ENCODE results near the gene ZDHHC12. TPM values are rescaled to one million over a fixed set of nuclear protein-coding genes. Genes with fewer than 3 reads are reported as not detected.

ZDHHC12 gene
- total and polyA plus RNA-seq, 2 of the 13 experiments (the other 11 are each of a cell fraction or from before 2014, with no cell fraction given) = 25.4 to 28.0 TPM

DNA sequence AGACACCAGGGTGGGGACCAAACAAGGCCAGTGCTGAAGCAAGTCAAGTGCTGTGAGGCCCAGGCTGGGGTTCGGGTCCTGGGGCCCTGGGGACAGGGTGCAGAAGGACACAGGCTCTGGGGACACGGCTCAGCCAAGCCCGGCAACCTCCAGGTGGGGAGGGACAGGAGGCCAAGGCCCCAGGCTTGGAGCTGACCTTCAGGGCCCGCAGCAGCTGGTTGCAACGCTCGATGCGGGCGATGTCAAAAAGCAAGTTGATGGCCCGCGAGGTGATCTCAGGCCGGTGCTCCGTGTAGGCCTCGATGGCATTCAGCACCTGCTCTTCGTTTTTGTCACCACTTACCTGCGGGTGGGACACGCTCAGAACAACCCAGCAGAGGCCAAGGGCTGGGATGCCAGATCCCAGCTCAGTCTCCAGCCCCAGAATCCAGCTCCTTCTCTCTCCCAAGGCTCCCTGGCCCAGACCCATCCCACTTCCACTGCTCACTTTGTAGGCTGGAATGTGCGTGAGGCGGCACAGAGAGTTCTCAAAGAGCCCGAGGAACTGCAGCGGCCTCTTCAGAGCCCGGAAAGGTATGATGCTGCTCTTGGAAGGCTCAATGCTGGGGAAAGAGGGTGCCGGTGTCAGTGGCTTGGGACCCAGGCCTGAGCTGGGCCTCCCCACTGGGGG lies 27.1 kb upstream of the ZDHHC12 start:
- in situ Hi-C loops (cut with HindIII; ENCODE audit: extremely low pct_ligation_motif_present, low pct_unique_long_range_greater_than_20kb) (no loop called here), intact Hi-C loops (cut with micrococcal nuclease; ENCODE audit: unreplicated experiment) (no loop called here)
- no peak overlapping the region for H3K4me3 ChIP-seq (replicated peaks in 1 of 3; ENCODE audit: insufficient read depth in 1 of 3, low read depth in 2 of 3, low read length in 3 of 3)
- 91% methylated on average over 12 of the region's 22 CpGs for WGBS (ENCODE audit: low lambda C conversion rate)
- BruUV-seq (replicated peaks) = no TSS peak
- POLR2A ChIA-PET = interaction anchor here (0.5 kb wide), 1 partner anchor 14 kb away, joined by 3 read pairs; no protein-coding TSS in a partner anchor
- H3K9ac ChIP-seq (ENCODE audit: insufficient read depth, low read depth, low read length) = no peak overlapping the region
- DNase-seq (ENCODE audit: low spot score) (no peak), ATAC-seq (no peak; the same call in 2 of the 3 replicates), FAIRE-seq (no peak)
- H3K4me2 ChIP-seq (ENCODE audit: low read depth, low read length) = no peak overlapping the region
- no peak overlapping the region for H3K27ac ChIP-seq (ENCODE audit: extremely low read length, insufficient read depth, low read length)
- TF ChIP-seq SMAD3 (CRISPR knock-in tag; IDR thresholded peaks at IDR 0.05) = no peak
- TF ChIP-seq ZNF772 (CRISPR knock-in tag; IDR thresholded peaks at IDR 0.05) = no peak
- TF ChIP-seq ZNF337 (CRISPR knock-in tag; IDR thresholded peaks at IDR 0.05; ENCODE audit: borderline replicate concordance, low read depth) = no peak
- no peak for TF ChIP-seq ZNF33B (CRISPR knock-in tag; IDR thresholded peaks at IDR 0.05)
- TF ChIP-seq, protein P1, sequence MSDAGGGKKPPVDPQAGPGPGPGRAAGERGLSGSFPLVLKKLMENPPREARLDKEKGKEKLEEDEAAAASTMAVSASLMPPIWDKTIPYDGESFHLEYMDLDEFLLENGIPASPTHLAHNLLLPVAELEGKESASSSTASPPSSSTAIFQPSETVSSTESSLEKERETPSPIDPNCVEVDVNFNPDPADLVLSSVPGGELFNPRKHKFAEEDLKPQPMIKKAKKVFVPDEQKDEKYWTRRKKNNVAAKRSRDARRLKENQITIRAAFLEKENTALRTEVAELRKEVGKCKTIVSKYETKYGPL (CRISPR knock-in tag; IDR thresholded peaks at IDR 0.05) = no peak
- TF ChIP-seq, protein P2, sequence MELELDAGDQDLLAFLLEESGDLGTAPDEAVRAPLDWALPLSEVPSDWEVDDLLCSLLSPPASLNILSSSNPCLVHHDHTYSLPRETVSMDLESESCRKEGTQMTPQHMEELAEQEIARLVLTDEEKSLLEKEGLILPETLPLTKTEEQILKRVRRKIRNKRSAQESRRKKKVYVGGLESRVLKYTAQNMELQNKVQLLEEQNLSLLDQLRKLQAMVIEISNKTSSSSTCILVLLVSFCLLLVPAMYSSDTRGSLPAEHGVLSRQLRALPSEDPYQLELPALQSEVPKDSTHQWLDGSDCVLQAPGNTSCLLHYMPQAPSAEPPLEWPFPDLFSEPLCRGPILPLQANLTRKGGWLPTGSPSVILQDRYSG (CRISPR knock-in tag; IDR thresholded peaks at IDR 0.05) = no peak
- TF ChIP-seq, protein P3, sequence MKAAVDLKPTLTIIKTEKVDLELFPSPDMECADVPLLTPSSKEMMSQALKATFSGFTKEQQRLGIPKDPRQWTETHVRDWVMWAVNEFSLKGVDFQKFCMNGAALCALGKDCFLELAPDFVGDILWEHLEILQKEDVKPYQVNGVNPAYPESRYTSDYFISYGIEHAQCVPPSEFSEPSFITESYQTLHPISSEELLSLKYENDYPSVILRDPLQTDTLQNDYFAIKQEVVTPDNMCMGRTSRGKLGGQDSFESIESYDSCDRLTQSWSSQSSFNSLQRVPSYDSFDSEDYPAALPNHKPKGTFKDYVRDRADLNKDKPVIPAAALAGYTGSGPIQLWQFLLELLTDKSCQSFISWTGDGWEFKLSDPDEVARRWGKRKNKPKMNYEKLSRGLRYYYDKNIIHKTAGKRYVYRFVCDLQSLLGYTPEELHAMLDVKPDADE (CRISPR knock-in tag; IDR thresholded peaks at IDR 0.05) = no peak
- no peak for TF ChIP-seq EP300 (IDR thresholded peaks at IDR 0.05; ENCODE audit: low read depth in 2 of 2, low read length in 2 of 2)
- no peak for TF ChIP-seq EP300 (CRISPR knock-in tag; IDR thresholded peaks at IDR 0.05; ENCODE audit: borderline replicate concordance)
- TF ChIP-seq FIP1L1 (IDR thresholded peaks at IDR 0.05; ENCODE audit: borderline replicate concordance, insufficient read depth, low read depth, low read length) = no peak
- no peak for TF ChIP-seq ZNF333 (CRISPR knock-in tag; IDR thresholded peaks at IDR 0.05; ENCODE audit: borderline replicate concordance)
- TF ChIP-seq FOXP1 (IDR thresholded peaks at IDR 0.05) = no peak
- no peak for TF ChIP-seq FOXP1 (CRISPR knock-in tag; IDR thresholded peaks at IDR 0.05)
- no peak for TF ChIP-seq NCOA1 (CRISPR knock-in tag; IDR thresholded peaks at IDR 0.05)
- TF ChIP-seq HHEX (CRISPR knock-in tag; IDR thresholded peaks at IDR 0.05) = no peak
- no peak for TF ChIP-seq PCBP2 (optimal IDR thresholded peaks at IDR 0.05; ENCODE audit: low read depth, low read length, poor library complexity, severe bottlenecking)
- TF ChIP-seq ZNF788 (CRISPR knock-in tag; IDR thresholded peaks at IDR 0.05; ENCODE audit: borderline replicate concordance) = no peak
- TF ChIP-seq, protein P4, sequence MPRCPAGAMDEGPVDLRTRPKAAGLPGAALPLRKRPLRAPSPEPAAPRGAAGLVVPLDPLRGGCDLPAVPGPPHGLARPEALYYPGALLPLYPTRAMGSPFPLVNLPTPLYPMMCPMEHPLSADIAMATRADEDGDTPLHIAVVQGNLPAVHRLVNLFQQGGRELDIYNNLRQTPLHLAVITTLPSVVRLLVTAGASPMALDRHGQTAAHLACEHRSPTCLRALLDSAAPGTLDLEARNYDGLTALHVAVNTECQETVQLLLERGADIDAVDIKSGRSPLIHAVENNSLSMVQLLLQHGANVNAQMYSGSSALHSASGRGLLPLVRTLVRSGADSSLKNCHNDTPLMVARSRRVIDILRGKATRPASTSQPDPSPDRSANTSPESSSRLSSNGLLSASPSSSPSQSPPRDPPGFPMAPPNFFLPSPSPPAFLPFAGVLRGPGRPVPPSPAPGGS (CRISPR knock-in tag; IDR thresholded peaks at IDR 0.05) = no peak
- TF ChIP-seq EZH2 (conservative IDR thresholded peaks at IDR 0.05; ENCODE audit: low read depth, low read length) = no peak
- no peak for TF ChIP-seq CBX5 (CRISPR knock-in tag; IDR thresholded peaks at IDR 0.05; ENCODE audit: borderline replicate concordance)
- TF ChIP-seq BCL6 (CRISPR knock-in tag; IDR thresholded peaks at IDR 0.05) = no peak
- TF ChIP-seq ZNF850 (CRISPR knock-in tag; conservative IDR thresholded peaks at IDR 0.05) = no peak
- H2AFZ ChIP-seq (ENCODE audit: low read length) = no peak overlapping the region
- H3K79me2 ChIP-seq (ENCODE audit: insufficient read depth, low read length) = no peaks in the 10 kb centered on the region
- CTCF ChIA-PET (ENCODE audit: low intra/inter-chr PET ratio, low total read pairs) = no interaction called here
- no peaks in the 10 kb centered on the region for H3K4me1 ChIP-seq (ENCODE audit: insufficient read depth, low read length)
- H4K20me1 ChIP-seq (ENCODE audit: insufficient read depth, low read length) = no peaks in the 10 kb centered on the region
- no peaks in the 10 kb centered on the region for H3K27me3 ChIP-seq (ENCODE audit: control insufficient read depth in 1 of 2, insufficient read depth in 2 of 2, low read length in 2 of 2)
- H3K36me3 ChIP-seq (replicated peaks in 1 of 2; ENCODE audit: control insufficient read depth in 1 of 2, insufficient read depth in 2 of 2, low read length in 2 of 2) = peaks cover 10 to 18% of the 10 kb centered on the region in 2 experiments; a peak in 4 of 5 replicates
- H3K9me3 ChIP-seq (ENCODE audit: low read length) = no peaks in the 10 kb centered on the region

Data from HepG2 (cell line).